Parathyroid adenoma (tissue), 2 donors: ENCODE data around the gene MTFR1L.

Experiments
- H2AFZ ChIP-seq: fragments of 300-600 bp; sonication (generic); one replicate; pipeline ENCODE4 v1.7.0; 2017; ENCODE audit warnings: antibody characterized with exemption, mild to moderate bottlenecking
- H3K27ac ChIP-seq: fragments of 300-600 bp; sonication (generic); one replicate; pipeline ENCODE4 v1.7.0; 2017
- H3K27me3 ChIP-seq: fragments of 300-600 bp; sonication (generic); one replicate; pipeline ENCODE4 v1.7.0; 2017; ENCODE audit warnings: low read length; ENCODE audit not compliant: control insufficient read depth, insufficient read depth
- H3K36me3 ChIP-seq: fragments of 300-600 bp; sonication (generic); one replicate; pipeline ENCODE4 v1.7.0; 2017; ENCODE audit warnings: low read length; ENCODE audit not compliant: control insufficient read depth, insufficient read depth
- H3K4me1 ChIP-seq: fragments of 300-600 bp; sonication (generic); one replicate; pipeline ENCODE4 v1.7.0; 2017; ENCODE audit warnings: control low read depth
- H3K4me2 ChIP-seq: fragments of 300-600 bp; sonication (generic); one replicate; pipeline ENCODE4 v1.7.0; 2017; ENCODE audit warnings: low read length
- H3K4me3 ChIP-seq: fragments of 300-600 bp; sonication (generic); one replicate; pipeline ENCODE4 v1.7.0; 2017; ENCODE audit warnings: low read depth, low read length
- H3K79me2 ChIP-seq: fragments of 300-600 bp; sonication (generic); one replicate; pipeline ENCODE4 v1.7.0; 2017; ENCODE audit warnings: control low read depth
- H3K9ac ChIP-seq: fragments of 300-600 bp; sonication (generic); one replicate; pipeline ENCODE4 v1.7.0; 2017; ENCODE audit warnings: mild to moderate bottlenecking
- H3K9me3 ChIP-seq: fragments of 300-600 bp; sonication (generic); one replicate; pipeline ENCODE4 v1.7.0; 2017; ENCODE audit warnings: low read length; ENCODE audit not compliant: control insufficient read depth
- CTCF ChIP-seq: fragments of 300-600 bp; sonication (generic); IDR thresholded peaks from one replicate; pipeline ENCODE4 v1.7.0; 2017; ENCODE audit warnings: antibody characterized with exemption, mild to moderate bottlenecking
- donor health status: primary hyperparathyroidism.

MTFR1L gene

DNA sequence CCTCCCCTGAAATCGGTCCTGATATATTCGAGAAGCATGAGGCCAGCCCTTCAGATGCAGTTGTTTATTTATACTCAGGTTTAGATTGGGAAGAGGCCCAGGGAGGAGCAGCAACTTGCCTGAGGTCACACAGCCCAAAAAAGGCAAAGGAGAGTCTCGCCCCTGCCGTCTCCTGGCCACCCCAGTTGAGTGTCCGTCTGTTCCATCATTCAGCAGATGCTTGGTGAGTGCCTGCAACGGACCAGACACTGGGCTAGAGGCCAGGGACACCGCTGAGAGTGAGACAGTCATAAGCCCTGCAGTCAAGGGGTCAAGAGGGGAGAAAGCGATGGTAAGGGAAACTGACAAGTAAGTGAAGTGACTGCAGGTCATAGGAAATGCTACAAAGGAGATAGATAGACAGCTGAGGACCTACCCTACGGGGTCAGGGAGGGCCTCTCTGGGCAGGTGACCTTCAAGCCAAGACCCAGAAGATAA, 35.1 kb upstream of the MTFR1L start:
- Histone ChIP-seq H3K4me3 (no peak overlapping the region), H3K27me3 (no peaks in the 10 kb centered on the region), H3K9ac (no peak overlapping the region), H3K4me1 (peaks cover 3% of the 10 kb centered on the region), H2AFZ (no peak overlapping the region), H3K4me2 (no peak overlapping the region), H3K9me3 (no peaks in the 10 kb centered on the region), H3K27ac (no peak overlapping the region), H3K36me3 (no peaks in the 10 kb centered on the region), H3K79me2 (no peaks in the 10 kb centered on the region)
- TF ChIP-seq CTCF, result no peak

- Histone ChIP-seq H3K27ac (no peak overlapping the region), H3K4me1 (no peaks in the 10 kb centered on the region), H3K9ac (no peak overlapping the region), H3K79me2 (no peaks in the 10 kb centered on the region), H3K27me3 (no peaks in the 10 kb centered on the region), H3K4me2 (no peak overlapping the region), H3K9me3 (no peaks in the 10 kb centered on the region), H3K36me3 (no peaks in the 10 kb centered on the region), H3K4me3 (no peak overlapping the region), H2AFZ (no peak overlapping the region)
- no peak for TF ChIP-seq CTCF
Measured at GRCh38 chr1:25785333-25786067, 34.3 kb upstream of the MTFR1L start.

DNA sequence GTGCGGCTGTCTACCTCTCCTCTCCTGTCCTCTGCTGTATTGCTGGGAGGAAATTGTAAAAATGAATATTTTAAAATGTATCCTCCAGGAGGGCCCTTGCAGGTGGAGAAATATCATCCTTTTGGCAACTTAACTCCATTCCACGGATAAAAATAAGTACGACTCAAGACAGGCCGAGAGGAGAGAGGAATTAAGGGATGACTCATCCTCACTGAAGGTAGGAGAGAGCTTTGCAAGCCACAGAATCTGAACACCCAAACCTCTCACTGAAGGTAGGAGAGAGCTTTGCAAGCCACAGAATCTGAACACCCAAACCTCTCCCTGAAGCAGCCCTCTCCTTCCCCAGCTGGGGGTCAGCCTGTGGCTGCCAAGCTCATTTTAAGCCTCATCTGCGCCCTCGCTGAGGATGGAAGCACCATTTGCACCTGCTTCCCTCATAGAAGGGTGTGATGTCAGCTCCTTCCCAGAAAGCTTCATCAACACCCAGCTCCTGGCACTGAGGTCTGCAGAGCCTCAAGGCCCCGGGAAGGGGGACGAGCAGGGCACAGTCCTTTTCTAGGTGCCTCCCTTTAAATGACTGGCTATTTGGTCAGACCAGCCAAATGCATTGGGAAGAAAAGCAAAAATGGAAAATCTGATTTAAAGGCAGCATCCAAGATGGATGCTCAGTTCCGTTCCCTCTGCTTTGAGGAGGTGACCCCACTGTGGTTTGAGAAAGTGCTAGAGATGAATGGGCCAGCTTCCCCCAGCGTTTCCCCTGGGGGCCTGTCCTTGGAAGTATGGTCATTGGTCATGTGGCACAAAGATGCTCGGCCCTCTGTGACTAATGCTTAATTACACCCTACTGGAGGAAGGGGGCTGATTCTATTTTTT, 32.6 kb upstream of the MTFR1L start:
- H3K79me2 ChIP-seq, result no peaks in the 10 kb centered on the region
- no peaks in the 10 kb centered on the region for H3K9me3 ChIP-seq
- no peaks in the 10 kb centered on the region for H3K4me1 ChIP-seq
- H3K27ac ChIP-seq, result no peak overlapping the region
- no peak overlapping the region for H2AFZ ChIP-seq
- no peaks in the 10 kb centered on the region for H3K36me3 ChIP-seq
- no peak overlapping the region for H3K4me2 ChIP-seq
- H3K9ac ChIP-seq, result no peak overlapping the region
- no peak for TF ChIP-seq CTCF
- no peaks in the 10 kb centered on the region for H3K27me3 ChIP-seq
- no peak overlapping the region for H3K4me3 ChIP-seq

- no peak for TF ChIP-seq CTCF
- H3K4me2 ChIP-seq, result no peak overlapping the region
- no peaks in the 10 kb centered on the region for H3K4me1 ChIP-seq
- H3K79me2 ChIP-seq, result no peaks in the 10 kb centered on the region
- no peaks in the 10 kb centered on the region for H3K36me3 ChIP-seq
- no peaks in the 10 kb centered on the region for H3K27me3 ChIP-seq
- H3K4me3 ChIP-seq, result no peak overlapping the region
- H3K9ac ChIP-seq, result no peak overlapping the region
- no peaks in the 10 kb centered on the region for H3K9me3 ChIP-seq
- no peak overlapping the region for H3K27ac ChIP-seq
- no peak overlapping the region for H2AFZ ChIP-seq
Measured at GRCh38 chr1:25787760-25788166, 32.0 kb upstream of the MTFR1L start.
